Aortic smooth muscle cell (primary cell): ENCODE measurements around the gene ITGAX. TPM values are rescaled to one million over a fixed set of nuclear protein-coding genes. Genes with fewer than 3 reads are reported as not detected.

Experiments
- total RNA-seq: library from RNA; depleted of rRNA; stranded (reverse); fragments of >200 nt; gene quantifications from 2 replicates; pipeline ENCODE4 v1.2.3, GENCODE V29; 2014

ITGAX gene
- total RNA-seq, result 0.12 and 0.26 TPM in 2 replicates

DNA sequence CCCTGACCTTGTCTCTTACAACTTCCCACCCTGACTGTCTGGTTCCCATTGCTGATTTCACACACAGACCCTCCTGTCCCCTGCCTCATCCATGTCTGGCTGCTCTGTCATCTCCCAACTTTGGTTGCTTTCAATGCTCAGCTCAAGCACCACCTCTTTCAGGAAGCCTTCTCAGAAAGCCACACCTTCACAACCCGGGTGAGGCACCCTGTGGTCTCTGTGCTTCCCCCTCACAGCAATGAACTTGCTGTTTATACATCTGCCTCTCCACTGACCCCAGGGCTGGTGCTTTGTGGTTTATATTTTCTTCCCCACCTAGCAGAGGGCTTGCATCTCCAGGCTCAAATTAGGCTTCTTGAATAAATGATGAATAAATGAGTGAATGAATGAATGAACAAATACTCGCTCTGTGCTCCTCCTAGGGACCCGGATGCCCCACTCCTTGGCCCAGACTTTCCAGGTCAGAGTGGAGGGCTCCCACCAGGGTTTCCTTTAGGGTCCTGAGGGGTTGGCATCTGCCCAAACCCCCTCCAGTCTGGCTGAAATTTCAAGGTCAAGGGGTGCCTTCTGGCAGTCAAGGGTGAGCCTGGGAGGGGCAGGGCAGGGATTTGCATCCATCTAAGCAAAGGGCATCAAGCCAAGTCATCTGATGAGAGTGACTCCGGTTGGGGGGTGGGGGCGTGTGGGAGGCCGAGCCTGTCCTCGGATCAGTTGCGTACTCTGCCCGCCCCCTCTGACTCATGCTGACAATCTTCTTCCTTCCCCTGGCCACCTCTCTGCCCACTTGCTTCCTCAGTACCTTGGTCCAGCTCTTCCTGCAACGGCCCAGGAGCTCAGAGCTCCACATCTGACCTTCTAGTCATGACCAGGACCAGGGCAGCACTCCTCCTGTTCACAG lies at the start of gene ITGAX:
TSS of gene ITGAX (plus strand) at position 783 of the 898 bp plus-strand sequence. CDS start at position 862, 79 bp downstream.

DNA sequence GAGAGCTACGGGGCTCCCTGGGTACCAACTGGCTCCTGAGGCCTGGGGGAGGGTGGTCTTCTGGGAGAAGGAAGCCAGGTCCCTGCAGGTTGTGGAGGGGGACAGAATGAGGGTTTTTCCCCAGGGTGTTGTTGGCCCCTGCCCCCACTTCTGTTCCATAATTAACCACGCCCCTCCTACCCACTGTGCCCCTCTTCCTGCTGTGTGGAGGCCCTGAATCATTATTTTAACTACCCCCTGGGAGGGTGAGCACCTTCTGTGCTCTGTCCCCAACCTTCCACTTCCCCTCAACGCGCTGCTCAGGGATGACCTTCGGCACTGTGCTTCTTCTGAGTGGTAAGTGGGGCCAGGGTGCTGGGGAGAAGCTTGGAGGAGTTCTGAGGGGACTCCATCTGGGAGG lies 38.1 kb downstream of the ITGAX start, which contains the start of gene ITGAD:
TSS of gene ITGAD (plus strand) at position 280 of the 400 bp plus-strand sequence. CDS start at position 306, 26 bp downstream.

DNA sequence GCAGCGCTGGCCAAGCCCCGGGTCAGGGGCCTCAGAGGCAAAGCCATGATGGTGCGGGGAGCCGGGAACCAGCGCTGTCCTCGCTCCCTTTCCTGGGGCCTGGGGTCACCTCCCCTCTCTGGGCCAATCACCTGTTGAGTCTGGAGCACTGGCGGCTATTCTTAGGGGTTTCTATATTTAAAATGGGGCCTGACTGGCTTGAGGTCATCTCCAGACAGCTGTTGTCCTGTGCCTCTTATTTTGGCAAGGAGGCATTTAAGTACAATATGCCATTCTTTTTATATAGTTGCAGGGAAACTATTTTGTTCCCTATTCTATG lies 73.3 kb downstream of the ITGAX start, which contains the start of gene COX6A2:
TSS of gene COX6A2 (minus strand) at position 82 of the 319 bp plus-strand sequence. CDS start at position 47, 35 bp downstream.

Other genes with a start within 250 kb of the ITGAX start
- gene BCKDK, start 246.8 kb upstream of the ITGAX start, total RNA-seq, result 12.2 and 13.7 TPM in 2 replicates
- gene KAT8, start 237.5 kb upstream of the ITGAX start, total RNA-seq, result 36.3 and 38.7 TPM in 2 replicates
- gene PRSS8, start 219.4 kb upstream of the ITGAX start, total RNA-seq, result not detected in 2 replicates
- 0.53 and 0.62 TPM in 2 replicates for gene PRSS36, start 205.1 kb upstream of the ITGAX start, total RNA-seq
- 35.0 and 37.7 TPM in 2 replicates for gene FUS, start 175.0 kb upstream of the ITGAX start, total RNA-seq
- 37.1 and 42.5 TPM in 2 replicates for gene PYCARD, start 152.4 kb upstream of the ITGAX start, total RNA-seq
- gene TRIM72, start 141.1 kb upstream of the ITGAX start, total RNA-seq, result not detected in 2 replicates
- not detected in 2 replicates for gene PYDC1, start 138.0 kb upstream of the ITGAX start, total RNA-seq
- gene ITGAM, start 95.2 kb upstream of the ITGAX start, total RNA-seq, result under 0.01 TPM in 1 of 2 replicates, not detected in the other
- gene ITGAD, start 38.2 kb downstream of the ITGAX start, total RNA-seq, result not detected in 2 replicates
- gene COX6A2, start 73.2 kb downstream of the ITGAX start, total RNA-seq, result not detected in 2 replicates
- gene ZNF843, start 87.6 kb downstream of the ITGAX start, total RNA-seq, result 0.12 and 0.26 TPM in 2 replicates
- gene ARMC5, start 104.3 kb downstream of the ITGAX start, total RNA-seq, result 10.3 and 11.1 TPM in 2 replicates
- 21.8 and 27.7 TPM in 2 replicates for gene TGFB1I1, start 117.0 kb downstream of the ITGAX start, total RNA-seq
- 0.06 TPM in 1 of 2 replicates, not detected in the other for gene SLC5A2, start 127.9 kb downstream of the ITGAX start, total RNA-seq
- 43.7 and 51.2 TPM in 2 replicates for gene RUSF1, start 153.2 kb downstream of the ITGAX start, total RNA-seq
- not detected in 2 replicates for gene AHSP, start 172.7 kb downstream of the ITGAX start, total RNA-seq